Head of caudate nucleus (tissue), 42 donors: ENCODE measurements around the gene ASXL1.

Source experiments
- DNase-seq, 42 donors: peaks; one replicate each; pipeline versions ENCODE4 v3.0.0 to v3.0.0-alpha.2; 2020 to 2021; ENCODE audit warnings: mixed read lengths in 7 of 42
- intact Hi-C: fragments of 100-400 bp; cut with DNase I; formaldehyde crosslinking; loops from one replicate; pipeline ENCODE4 v1.15.0; 2022

The ASXL1 gene

DNA sequence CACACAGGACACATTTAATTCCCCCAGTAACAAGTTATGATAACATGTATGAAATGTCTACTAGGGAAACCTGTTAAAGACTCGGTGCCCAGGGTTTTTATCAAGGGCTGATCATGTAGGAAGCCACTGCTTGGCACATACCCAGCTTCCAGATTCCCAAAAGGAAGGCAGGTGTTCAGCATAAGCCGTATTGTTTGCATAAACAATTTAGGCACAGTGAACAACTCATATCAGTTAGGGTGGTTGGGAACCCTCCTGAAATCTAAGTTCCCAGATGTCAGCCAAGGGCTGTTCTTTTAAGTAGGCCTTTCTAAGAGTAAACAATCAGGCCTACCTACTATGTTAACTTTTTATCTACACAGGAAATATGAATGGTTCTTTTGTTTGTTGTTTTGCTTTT is 74.1 kb downstream of the ASXL1 start:
- intact Hi-C loops, result no loop called here

DNA sequence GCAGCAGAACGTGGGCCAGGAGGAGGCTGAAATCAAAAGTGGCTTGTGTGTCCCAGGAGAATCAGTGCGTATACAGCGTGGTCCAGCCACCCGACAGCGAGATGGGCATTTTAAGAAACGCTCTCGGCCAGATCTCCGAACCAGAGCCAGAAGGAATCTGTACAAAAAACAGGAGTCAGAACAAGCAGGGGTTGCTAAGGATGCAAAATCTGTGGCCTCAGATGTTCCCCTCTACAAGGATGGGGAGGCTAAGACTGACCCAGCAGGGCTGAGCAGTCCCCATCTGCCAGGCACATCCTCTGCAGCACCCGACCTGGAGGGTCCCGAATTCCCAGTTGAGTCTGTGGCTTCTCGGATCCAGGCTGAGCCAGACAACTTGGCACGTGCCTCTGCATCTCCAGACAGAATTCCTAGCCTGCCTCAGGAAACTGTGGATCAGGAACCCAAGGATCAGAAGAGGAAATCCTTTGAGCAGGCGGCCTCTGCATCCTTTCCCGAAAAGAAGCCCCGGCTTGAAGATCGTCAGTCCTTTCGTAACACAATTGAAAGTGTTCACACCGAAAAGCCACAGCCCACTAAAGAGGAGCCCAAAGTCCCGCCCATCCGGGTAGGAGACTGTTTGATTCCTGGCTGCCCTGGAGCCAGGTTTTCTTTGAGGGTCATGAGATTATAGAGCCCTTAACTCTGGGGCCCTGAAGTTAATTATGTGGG is 75.3 kb downstream of the ASXL1 start:
- DNase-seq, result peak in 1 of 42 donors; percentile 32
- intact Hi-C loops, result no loop called here

More for the DNA sequence above, 74.1 kb downstream of the ASXL1 start:
- peak in 1 of 42 donors; percentile 15 for DNase-seq

DNA sequence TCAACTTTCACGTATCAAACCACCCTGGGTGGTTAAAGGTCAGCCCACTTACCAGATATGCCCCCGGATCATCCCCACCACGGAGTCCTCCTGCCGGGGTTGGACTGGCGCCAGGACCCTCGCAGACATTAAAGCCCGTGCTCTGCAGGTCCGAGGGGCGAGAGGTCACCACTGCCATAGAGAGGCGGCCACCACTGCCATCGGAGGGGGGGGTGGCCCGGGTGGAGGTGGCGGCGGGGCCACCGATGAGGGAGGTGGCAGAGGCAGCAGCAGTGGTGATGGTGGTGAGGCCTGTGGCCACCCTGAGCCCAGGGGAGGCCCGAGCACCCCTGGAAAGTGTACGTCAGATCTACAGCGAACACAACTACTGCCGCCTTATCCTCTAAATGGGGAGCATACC is 76.3 kb downstream of the ASXL1 start:
- intact Hi-C loops, result no loop called here
- peak in 2 of 42 donors; percentile 30 to 38 for DNase-seq

DNA sequence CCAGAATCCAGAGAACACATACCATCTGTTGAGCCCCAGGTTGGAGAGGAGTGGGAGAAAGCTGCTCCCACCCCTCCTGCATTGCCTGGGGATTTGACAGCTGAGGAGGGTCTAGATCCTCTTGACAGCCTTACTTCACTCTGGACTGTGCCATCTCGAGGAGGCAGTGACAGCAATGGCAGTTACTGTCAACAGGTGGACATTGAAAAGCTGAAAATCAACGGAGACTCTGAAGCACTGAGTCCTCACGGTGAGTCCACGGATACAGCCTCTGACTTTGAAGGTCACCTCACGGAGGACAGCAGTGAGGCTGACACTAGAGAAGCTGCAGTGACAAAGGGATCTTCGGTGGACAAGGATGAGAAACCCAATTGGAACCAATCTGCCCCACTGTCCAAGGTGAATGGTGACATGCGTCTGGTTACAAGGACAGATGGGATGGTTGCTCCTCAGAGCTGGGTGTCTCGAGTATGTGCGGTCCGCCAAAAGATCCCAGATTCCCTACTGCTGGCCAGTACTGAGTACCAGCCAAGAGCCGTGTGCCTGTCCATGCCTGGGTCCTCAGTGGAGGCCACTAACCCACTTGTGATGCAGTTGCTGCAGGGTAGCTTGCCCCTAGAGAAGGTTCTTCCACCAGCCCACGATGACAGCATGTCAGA is 77.4 kb downstream of the ASXL1 start:
- intact Hi-C loops, result no loop called here
- DNase-seq, result peak in 1 of 42 donors; percentile 22

DNA sequence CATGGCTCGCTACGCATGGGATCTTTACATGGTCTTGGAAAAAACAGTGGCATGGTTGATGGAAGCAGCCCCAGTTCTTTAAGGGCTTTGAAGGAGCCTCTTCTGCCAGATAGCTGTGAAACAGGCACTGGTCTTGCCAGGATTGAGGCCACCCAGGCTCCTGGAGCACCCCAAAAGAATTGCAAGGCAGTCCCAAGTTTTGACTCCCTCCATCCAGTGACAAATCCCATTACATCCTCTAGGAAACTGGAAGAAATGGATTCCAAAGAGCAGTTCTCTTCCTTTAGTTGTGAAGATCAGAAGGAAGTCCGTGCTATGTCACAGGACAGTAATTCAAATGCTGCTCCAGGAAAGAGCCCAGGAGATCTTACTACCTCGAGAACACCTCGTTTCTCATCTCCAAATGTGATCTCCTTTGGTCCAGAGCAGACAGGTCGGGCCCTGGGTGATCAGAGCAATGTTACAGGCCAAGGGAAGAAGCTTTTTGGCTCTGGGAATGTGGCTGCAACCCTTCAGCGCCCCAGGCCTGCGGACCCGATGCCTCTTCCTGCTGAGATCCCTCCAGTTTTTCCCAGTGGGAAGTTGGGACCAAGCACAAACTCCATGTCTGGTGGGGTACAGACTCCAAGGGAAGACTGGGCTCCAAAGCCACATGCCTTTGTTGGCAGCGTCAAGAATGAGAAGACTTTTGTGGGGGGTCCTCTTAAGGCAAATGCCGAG is 78.2 kb downstream of the ASXL1 start:
- peak in 2 of 42 donors; percentile 10 to 20 for DNase-seq
- intact Hi-C loops, result no loop called here

DNA sequence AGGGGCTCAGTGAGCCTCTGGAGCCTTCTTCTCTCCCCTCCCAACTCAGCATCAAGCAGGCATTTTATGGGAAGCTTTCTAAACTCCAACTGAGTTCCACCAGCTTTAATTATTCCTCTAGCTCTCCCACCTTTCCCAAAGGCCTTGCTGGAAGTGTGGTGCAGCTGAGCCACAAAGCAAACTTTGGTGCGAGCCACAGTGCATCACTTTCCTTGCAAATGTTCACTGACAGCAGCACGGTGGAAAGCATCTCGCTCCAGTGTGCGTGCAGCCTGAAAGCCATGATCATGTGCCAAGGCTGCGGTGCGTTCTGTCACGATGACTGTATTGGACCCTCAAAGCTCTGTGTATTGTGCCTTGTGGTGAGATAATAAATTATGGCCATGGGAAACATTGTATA is 78.8 kb downstream of the ASXL1 start:
- intact Hi-C loops, result no loop called here
- peak in 2 of 42 donors; percentile 12 to 21 for DNase-seq

DNA sequence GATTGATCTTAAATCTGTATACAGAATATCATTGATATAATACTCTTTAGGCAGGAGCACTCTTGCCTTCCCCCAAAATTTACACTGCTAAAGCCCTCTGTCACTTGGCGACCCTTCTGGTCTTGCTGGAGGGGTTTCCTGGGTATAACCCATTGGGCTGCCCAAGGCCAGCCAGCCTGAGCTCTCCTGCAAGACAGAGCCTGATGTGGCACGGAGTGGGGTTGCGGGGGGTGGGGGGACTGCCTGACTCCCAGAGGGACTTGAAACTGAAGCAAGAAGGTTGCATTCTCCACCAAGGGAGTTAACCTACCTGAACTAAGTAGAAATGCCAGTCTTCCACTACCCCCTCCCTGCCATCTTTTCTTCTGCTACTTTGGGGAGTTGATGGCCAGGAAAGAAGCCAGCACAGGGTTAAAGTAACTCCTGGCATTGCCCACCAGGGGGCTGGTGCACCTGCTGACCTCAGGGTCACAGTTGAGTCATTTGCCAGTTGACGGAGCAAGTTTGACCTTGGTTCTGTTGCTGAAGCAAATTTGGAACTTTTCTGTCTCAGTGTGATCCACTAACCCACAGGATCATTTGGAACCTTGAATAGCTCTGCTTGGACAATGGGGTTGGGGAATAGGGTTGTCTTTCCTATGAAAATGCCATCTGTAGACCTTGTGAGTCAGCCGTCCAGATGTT is 79.4 kb downstream of the ASXL1 start:
- DNase-seq, result peak in 2 of 42 donors; percentile 21 to 25
- intact Hi-C loops, result no loop called here

DNA sequence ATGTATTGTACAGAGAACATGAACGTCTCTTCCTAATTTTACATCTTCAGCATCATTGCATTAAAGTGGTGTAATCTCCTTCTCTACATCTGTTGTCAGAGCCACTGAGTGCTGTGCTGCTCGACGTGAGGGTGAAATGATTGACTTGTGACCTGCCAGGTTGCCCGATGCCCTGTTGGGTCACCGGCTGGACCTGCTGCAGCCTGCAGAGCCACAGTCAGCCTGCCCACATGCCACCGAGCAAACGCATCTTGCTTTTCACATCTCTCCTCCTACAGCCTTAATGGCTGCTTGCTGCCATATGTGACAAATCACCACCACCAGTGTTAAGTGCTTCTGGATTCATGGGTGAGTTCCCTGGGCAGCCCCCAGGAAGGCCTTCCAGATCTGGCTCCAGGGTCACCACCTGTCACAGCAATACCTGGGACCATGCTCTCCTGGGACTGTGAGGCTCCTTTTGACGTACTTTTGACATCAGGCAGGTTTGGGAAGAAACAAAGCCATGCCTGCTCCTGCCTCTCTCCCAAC is 80.3 kb downstream of the ASXL1 start:
- intact Hi-C loops, result no loop called here
- peak in 2 of 42 donors; percentile 12 to 21 for DNase-seq

DNA sequence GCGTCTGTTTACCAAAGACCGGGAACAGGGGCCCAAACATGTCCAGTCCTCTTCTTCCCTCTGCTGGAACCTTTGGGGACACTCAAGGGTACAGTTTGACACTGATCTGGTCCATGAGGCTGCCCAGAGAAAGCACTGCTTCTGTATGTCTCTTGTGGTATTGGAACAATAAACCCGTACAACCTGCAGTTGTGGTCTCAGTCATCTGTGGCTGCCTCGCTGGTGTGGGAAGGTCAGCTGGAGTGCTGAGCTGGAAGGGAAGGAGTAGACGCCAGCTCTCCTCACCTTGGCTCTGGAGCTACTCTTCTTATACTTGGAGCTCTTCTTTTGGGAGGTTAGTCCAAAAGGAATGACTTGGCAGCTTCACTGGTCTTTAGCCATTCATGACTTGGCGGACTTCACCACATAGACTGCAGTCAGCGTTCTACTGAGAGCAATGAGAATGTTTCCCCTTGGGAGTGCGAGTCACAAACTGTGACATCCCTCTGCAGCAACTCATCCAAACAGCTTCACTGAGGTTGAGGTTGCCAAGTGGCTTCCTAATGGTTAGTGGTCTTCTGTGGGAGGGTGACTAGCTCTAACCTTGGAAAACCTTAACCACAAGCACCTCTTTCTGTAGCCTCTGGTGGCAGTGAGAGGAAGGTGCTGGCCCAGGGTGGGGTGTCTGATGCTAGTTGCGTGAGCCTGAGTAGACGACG is 81.2 kb downstream of the ASXL1 start:
- peak in 3 of 42 donors; percentile 40 to 45 (median 44) for DNase-seq
- intact Hi-C loops, result no loop called here

DNA sequence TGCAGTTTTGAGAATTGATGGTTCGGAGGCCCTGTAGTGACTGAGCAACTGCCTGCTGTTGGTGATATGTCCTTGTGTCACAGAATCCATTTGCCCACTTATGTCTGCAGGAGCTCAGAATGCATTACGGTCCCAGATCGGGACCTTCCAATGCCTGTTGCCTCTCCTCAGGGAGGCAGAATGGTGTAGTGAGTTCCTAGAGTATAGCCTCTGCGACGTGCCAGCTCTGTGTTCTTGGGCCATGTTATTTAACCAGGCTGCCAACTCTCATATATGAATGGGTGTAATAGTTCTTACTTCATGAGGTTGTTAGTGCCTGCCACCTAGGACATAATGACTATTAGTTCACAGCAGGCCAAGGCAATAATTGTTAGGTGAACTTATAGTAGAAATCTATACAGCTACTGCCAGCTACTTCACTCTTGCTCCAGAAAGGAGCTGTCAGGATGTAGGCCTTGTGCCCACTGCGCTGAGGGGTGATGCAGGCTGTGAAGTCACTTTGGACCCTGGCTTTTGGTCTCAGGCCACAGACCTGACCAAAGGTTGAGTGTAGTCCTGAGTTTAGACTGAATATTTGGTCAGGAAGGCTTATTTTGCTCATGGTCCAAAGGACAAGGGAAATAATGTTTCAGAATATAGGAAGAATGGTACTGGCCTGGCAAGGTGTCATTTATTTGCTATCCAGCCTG is 82.1 kb downstream of the ASXL1 start:
- intact Hi-C loops, result no loop called here
- DNase-seq, result peak in 3 of 42 donors; percentile 5 to 28 (median 15)

DNA sequence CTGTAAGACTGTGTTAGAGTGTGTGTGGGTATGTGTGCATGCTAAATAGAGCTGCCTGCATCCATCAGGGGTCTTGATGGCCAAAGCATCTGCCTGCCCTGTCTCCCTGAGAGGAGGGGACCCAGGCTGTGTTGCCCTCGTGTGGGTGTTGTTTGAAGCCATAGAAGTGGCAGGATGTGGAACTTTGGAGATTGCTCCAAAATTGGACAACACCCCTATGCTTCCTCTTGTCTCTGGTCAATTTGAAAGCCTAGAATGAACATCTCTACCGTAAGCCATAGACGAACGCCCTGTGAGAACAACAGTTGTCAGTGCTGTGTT is 82.6 kb downstream of the ASXL1 start:
- intact Hi-C loops, result no loop called here
- DNase-seq, result peak in 2 of 42 donors; percentile 2 to 30

DNA sequence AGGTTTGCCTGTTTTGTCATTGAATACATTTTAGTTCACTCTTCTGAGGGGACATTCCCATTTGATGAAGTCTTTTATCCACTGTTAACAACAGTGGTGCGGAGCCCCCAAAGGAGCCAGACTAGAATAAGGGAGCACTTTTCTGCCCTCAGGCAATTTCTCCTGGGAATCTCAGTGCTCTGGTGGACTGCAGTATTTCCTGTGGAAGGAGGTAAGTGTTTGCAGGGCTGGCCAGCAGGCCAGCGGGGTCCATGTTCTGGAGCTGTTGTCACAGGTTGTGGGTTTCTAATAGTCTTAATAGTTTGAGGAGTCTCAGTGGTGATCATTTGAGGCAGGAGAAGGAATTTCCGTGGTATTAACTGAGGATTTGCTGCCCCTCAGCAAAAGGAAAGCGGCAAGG is 83.5 kb downstream of the ASXL1 start:
- peak in 3 of 42 donors; percentile 4 to 23 (median 22) for DNase-seq
- intact Hi-C loops, result no loop called here

DNA sequence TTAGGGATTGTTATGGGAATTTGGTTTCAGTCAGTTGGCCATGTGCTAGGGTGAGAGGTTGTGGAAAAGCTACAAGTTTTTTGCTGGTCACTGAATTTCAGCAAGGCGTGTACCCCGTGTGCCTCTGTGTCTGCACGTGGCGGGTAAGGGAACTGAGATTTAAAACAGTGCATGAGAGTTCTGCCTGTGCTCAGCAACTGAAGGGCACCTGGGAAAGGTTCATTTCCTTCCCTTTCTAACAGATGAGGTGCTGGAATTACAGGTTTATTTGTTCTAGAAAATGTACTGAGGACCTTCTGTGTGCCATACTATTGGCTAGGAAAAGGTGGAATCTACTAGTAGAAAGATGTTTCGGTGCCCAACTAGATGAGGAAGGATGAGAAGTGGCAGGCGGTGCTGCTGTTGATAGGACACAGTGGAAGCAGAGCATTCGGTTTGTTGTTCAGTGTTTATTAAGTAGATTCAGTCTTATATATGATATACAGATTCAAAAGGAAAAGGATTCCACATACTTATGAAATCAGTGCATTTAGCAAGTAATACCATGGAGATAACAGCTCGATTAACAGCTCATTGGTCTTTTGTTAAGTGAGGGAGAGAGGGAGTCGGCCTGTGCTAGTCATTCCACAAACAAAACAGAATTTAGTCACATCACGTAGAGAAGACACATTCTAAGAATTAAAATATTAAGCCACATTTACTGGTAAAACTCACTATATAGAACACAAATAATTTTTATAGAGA is 84.7 kb downstream of the ASXL1 start:
- intact Hi-C loops, result no loop called here
- DNase-seq, result peak in 3 of 42 donors; percentile 2 to 24 (median 24)

DNA sequence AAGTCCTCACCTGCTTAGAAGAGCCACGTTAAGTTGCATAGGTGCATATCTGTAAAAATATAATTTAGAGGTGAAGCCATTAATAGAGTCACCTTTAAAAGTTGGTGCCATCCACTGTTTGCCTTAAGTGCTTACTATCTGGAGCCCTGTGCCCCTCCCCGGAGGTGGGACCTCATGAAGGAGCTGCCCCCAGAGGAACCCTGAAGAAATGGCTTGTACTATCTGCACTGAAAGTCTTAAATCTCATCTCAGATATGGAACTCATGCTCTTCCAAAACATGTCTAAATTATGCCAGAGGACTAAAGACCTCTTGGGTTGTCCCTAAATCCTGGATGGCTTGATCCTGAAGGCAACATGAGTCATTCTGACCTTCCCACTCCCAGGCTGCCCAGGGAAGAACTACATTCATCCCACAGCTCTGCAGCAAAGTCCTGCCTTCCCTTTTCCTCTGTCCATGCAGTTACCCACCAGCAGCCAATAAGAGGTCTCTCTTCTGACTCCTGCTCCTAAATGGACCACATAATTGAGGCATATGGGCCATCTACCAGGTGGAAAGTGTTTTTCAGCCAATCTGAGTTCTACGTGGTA is 85.3 kb downstream of the ASXL1 start:
- peak in 3 of 42 donors; percentile 12 to 38 (median 36) for DNase-seq
- intact Hi-C loops, result no loop called here

DNA sequence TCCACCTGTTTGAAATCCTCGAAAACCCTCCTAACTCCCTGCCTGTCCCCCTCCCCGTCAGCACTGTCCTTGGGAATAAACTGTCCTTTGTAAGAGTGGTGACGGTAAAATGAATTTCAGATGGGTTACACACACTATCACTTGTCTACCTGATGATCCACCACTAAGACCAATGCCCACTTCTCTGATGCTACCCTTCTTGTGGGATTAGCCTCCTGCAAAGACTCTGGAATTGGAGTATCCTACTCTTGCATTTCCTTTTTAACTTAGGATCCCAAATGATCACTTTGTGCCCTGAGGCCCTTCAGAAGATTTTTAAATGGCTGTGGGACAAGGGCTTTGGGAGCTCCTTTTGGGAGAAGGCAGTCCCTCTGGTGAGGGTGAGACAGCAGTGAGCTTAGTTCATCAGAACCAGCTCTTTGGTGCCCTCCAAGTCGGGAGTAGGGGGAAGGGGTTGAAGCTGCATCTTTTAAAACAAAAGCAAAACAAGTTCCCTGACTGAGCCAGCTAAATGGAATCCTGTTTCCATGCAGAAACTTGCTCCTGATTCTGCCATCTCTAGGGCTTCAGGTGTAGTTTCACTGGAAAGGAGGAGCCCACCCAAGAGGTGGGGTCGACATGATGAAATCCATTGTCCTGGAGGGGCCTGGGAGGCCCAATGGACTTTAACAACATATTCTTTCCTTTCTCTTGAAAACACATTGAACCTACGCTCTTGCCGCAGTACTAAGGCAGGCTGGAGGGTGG is 86.5 kb downstream of the ASXL1 start:
- peak in 4 of 42 donors; percentile 2 to 39 (median 19) for DNase-seq
- intact Hi-C loops, result no loop called here

DNA sequence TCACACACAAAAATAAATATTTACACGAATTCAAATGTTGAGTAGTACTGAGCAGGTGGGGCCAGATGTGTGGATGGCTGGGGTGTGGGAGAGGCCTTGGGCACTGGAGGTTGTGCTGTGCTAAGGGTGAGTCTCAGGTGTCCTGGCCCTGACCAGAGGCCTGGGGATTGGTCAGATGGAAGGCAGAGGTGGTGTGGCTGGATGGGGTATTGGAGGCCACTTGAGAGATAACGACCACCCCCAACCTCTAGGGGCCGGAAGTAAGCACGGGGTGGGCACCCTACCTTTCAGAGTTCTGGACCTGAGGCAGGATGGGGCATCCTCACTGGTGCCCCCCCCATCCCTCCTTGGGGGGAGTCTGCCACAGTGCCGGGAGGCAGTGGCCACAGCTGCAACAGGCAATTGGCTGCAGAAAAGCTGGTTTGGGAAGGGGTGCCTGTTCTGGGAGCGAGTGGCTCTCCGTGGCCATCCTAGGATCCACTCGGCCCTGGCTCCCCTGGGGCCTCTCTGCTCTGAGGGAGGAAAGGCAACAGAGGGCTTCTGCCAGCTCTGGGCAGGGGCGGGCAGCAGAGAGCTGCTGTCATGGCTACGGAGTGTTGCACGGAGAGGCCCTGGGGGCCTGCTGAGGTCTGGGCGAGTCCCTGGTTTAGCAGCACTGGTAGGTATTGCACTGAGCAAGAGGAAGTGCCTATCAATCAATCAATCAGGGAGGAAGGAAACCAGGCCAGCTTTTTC is 87.6 kb downstream of the ASXL1 start:
- intact Hi-C loops, result no loop called here
- peak in 17 of 42 donors; percentile 8 to 72 (median 53) for DNase-seq
